ENCODE data around the gene P2RX6. TPM values are rescaled to one million over a fixed set of nuclear protein-coding genes. Genes with fewer than 3 reads are reported as not detected.
A peak's percentile ranks its signal among the peaks of the same experiment; 100 is the strongest.

Gene P2RX6
- total and polyA plus RNA-seq, 2 experiments from 2014 or later: 3.3 to 8.0 TPM

GRCh38 chr22:21030621-21031544 is 15.9 kb downstream of the P2RX6 start:
- WGBS (ENCODE audit: low lambda C conversion rate, missing lambda C conversion rate): 95% methylated on average over 39 of the region's 40 CpGs
- Histone ChIP-seq H3K79me2 (no peaks in the 10 kb centered on the region), H3K9me3 (ENCODE audit: low read depth) (no peaks in the 10 kb centered on the region), H3K4me3 (no peak overlapping the region), H3K9me2 (replicated peaks; ENCODE audit: insufficient read depth) (no peaks in the 10 kb centered on the region), H3K4me1 (ENCODE audit: insufficient read depth) (peaks cover 17% of the 10 kb centered on the region), H4K20me1 (ENCODE audit: insufficient read depth, poor library complexity, severe bottlenecking) (no peaks in the 10 kb centered on the region), H3K27ac (no peak overlapping the region), H3K27me3 (no peaks in the 10 kb centered on the region), H2AFZ (no peak overlapping the region), H3K36me3 (replicated peaks; ENCODE audit: insufficient read depth, low read depth) (no peaks in the 10 kb centered on the region), H3K4me2 (peak overlapping the region; percentile 91)
- TF ChIP-seq CTCF (IDR thresholded peaks at IDR 0.05; ENCODE audit: poor library complexity) (no peak), EZH2phosphoT487 (IDR thresholded peaks at IDR 0.05; ENCODE audit: low read depth, severe bottlenecking, unreplicated experiment) (no peak), EZH2 (IDR thresholded peaks at IDR 0.05; ENCODE audit: borderline replicate concordance) (no peak)
- no peak for DNase-seq (ENCODE audit: low spot score)

GRCh38 chr22:21031545-21032036 is 16.6 kb downstream of the P2RX6 start:
- Histone ChIP-seq H3K9me3 (ENCODE audit: low read depth) (no peaks in the 10 kb centered on the region), H3K27me3 (no peaks in the 10 kb centered on the region), H3K4me2 (peak overlapping the region; percentile 91), H3K9me2 (replicated peaks; ENCODE audit: insufficient read depth) (no peaks in the 10 kb centered on the region), H3K27ac (no peak overlapping the region), H4K20me1 (ENCODE audit: insufficient read depth, poor library complexity, severe bottlenecking) (no peaks in the 10 kb centered on the region), H3K79me2 (no peaks in the 10 kb centered on the region), H2AFZ (no peak overlapping the region), H3K36me3 (replicated peaks; ENCODE audit: insufficient read depth, low read depth) (no peaks in the 10 kb centered on the region), H3K4me3 (no peak overlapping the region), H3K4me1 (ENCODE audit: insufficient read depth) (peaks cover 17% of the 10 kb centered on the region)
- no peak for TF ChIP-seq EZH2 (IDR thresholded peaks at IDR 0.05; ENCODE audit: borderline replicate concordance)
- no peak for TF ChIP-seq CTCF (IDR thresholded peaks at IDR 0.05; ENCODE audit: poor library complexity)
- no peak for TF ChIP-seq EZH2phosphoT487 (IDR thresholded peaks at IDR 0.05; ENCODE audit: low read depth, severe bottlenecking, unreplicated experiment)
- no peak for DNase-seq (ENCODE audit: low spot score)
- WGBS (ENCODE audit: low lambda C conversion rate, missing lambda C conversion rate): 97% methylated on average over 18 of the region's 18 CpGs

- peak within 1 kb of the TSS; percentile 52 for H3K27ac ChIP-seq
- peaks cover 17% of the 10 kb centered on the region for H3K4me1 ChIP-seq (ENCODE audit: insufficient read depth)
- no peak within 1 kb of the TSS for H3K4me3 ChIP-seq
- DNase-seq (ENCODE audit: low spot score): peak; percentile 68
- no peaks in the 10 kb centered on the region for H3K9me3 ChIP-seq (ENCODE audit: low read depth)
- no peaks in the 10 kb centered on the region for H3K36me3 ChIP-seq (replicated peaks; ENCODE audit: insufficient read depth, low read depth)
- no peaks in the 10 kb centered on the region for H3K27me3 ChIP-seq
- H4K20me1 ChIP-seq (ENCODE audit: insufficient read depth, poor library complexity, severe bottlenecking): no peaks in the 10 kb centered on the region
- TF ChIP-seq EZH2 (IDR thresholded peaks at IDR 0.05; ENCODE audit: borderline replicate concordance) (peak; percentile 35), CTCF (IDR thresholded peaks at IDR 0.05; ENCODE audit: poor library complexity) (no peak), EZH2phosphoT487 (IDR thresholded peaks at IDR 0.05; ENCODE audit: low read depth, severe bottlenecking, unreplicated experiment) (no peak)
- no peaks in the 10 kb centered on the region for H3K79me2 ChIP-seq
- H3K4me2 ChIP-seq: peak within 1 kb of the TSS; percentile 91
- H3K9me2 ChIP-seq (replicated peaks; ENCODE audit: insufficient read depth): no peaks in the 10 kb centered on the region
- H2AFZ ChIP-seq: peak within 1 kb of the TSS; percentile 63
- 8% methylated on average over 23 of the region's 59 CpGs for WGBS (ENCODE audit: low lambda C conversion rate, missing lambda C conversion rate)
Measured at GRCh38 chr22:21032037-21032867, 17.3 kb downstream of the P2RX6 start, which contains the start of gene SLC7A4. Gene SLC7A4 (minus strand): TSS chr22:21032561. CDS start chr22:21031812, 749 bp downstream.

Data from hepatocyte (in vitro differentiated cells).